ENCODE data around the gene PRC1. TPM values are rescaled to one million over a fixed set of nuclear protein-coding genes. Genes with fewer than 3 reads are reported as not detected.

PRC1 gene
- total RNA-seq, 1 donor from 2014 or later = 284 TPM

- no peak overlapping the region for H3K27ac Mint-ChIP-seq
- no peaks in the 10 kb centered on the region for H4K20me1 ChIP-seq (ENCODE audit: low read depth)
Measured at GRCh38 chr15:90948506-90948905, 45.8 kb downstream of the PRC1 start.

GRCh38 chr15:90947577-90948357 lies 46.6 kb downstream of the PRC1 start:
- H3K4me2 ChIP-seq = no peak overlapping the region
- no peak overlapping the region for H2AFZ ChIP-seq (replicated peaks)
- Mint-ChIP-seq H3K27ac (no peak overlapping the region), H3K27me3 (ENCODE audit: insufficient read depth, low read depth) (peaks cover 12% of the 10 kb centered on the region), H3K9me3 (no peaks in the 10 kb centered on the region), H3K36me3 (peaks cover 30% of the 10 kb centered on the region), H3K4me3 (no peak overlapping the region), H3K4me1 (no peaks in the 10 kb centered on the region)
- H3K36me3 ChIP-seq = no peaks in the 10 kb centered on the region
- no peak for DNase-seq (ENCODE audit: low spot score)
- no peaks in the 10 kb centered on the region for H4K20me1 ChIP-seq (ENCODE audit: low read depth)
- H3K4me3 ChIP-seq = no peak overlapping the region
- H3K4me1 ChIP-seq = no peaks in the 10 kb centered on the region
- H3K9me3 ChIP-seq (ENCODE audit: low read depth) = no peaks in the 10 kb centered on the region
- no peak overlapping the region for H3K27ac ChIP-seq
- H3K79me2 ChIP-seq (ENCODE audit: low read depth) = no peaks in the 10 kb centered on the region
- no peaks in the 10 kb centered on the region for H3F3A ChIP-seq (ENCODE audit: low read depth)
- no peaks in the 10 kb centered on the region for H3K27me3 ChIP-seq
- H3K9ac ChIP-seq = no peak overlapping the region
- TF ChIP-seq CTCF (IDR thresholded peaks at IDR 0.05) (no peak), EZH2phosphoT487 (IDR thresholded peaks at IDR 0.05) (no peak)

More at GRCh38 chr15:90948506-90948905, 45.8 kb downstream of the PRC1 start:
- H3K9me3 ChIP-seq (ENCODE audit: low read depth) = no peaks in the 10 kb centered on the region
- H3K4me3 ChIP-seq = no peak overlapping the region
- TF ChIP-seq EZH2 (IDR thresholded peaks at IDR 0.05) = no peak
- no peak for TF ChIP-seq CTCF (IDR thresholded peaks at IDR 0.05)
- TF ChIP-seq EZH2phosphoT487 (IDR thresholded peaks at IDR 0.05) = no peak
- DNase-seq (ENCODE audit: low spot score) = no peak
- Mint-ChIP-seq H3K36me3 (peaks cover 32% of the 10 kb centered on the region), H3K4me3 (no peak overlapping the region), H3K27me3 (ENCODE audit: insufficient read depth, low read depth) (peaks cover 10% of the 10 kb centered on the region), H3K4me1 (no peaks in the 10 kb centered on the region), H3K9me3 (no peaks in the 10 kb centered on the region)
- no peaks in the 10 kb centered on the region for H3K36me3 ChIP-seq
- no peaks in the 10 kb centered on the region for H3K27me3 ChIP-seq
- no peak overlapping the region for H3K9ac ChIP-seq
- H3K4me1 ChIP-seq = no peaks in the 10 kb centered on the region
- H3F3A ChIP-seq (ENCODE audit: low read depth) = peaks cover 4% of the 10 kb centered on the region
- no peak overlapping the region for H3K4me2 ChIP-seq
- H3K79me2 ChIP-seq (ENCODE audit: low read depth) = no peaks in the 10 kb centered on the region
- no peak overlapping the region for H3K27ac ChIP-seq
- H2AFZ ChIP-seq (replicated peaks) = no peak overlapping the region

- peaks cover 25% of the 10 kb centered on the region for H3K36me3 Mint-ChIP-seq
- no peaks in the 10 kb centered on the region for H3K4me1 Mint-ChIP-seq
- no peaks in the 10 kb centered on the region for H3F3A ChIP-seq (ENCODE audit: low read depth)
- no peak overlapping the region for H2AFZ ChIP-seq (replicated peaks)
- no peak overlapping the region for H3K27ac ChIP-seq
- H4K20me1 ChIP-seq (ENCODE audit: low read depth) = no peaks in the 10 kb centered on the region
- no peaks in the 10 kb centered on the region for H3K4me1 ChIP-seq
- no peaks in the 10 kb centered on the region for H3K9me3 Mint-ChIP-seq
- H3K27me3 Mint-ChIP-seq (ENCODE audit: insufficient read depth, low read depth) = peaks cover 10% of the 10 kb centered on the region
- no peaks in the 10 kb centered on the region for H3K79me2 ChIP-seq (ENCODE audit: low read depth)
- no peaks in the 10 kb centered on the region for H3K36me3 ChIP-seq
- H3K4me3 Mint-ChIP-seq = no peak overlapping the region
- DNase-seq (ENCODE audit: low spot score) = no peak
- no peak overlapping the region for H3K4me3 ChIP-seq
- H3K9me3 ChIP-seq (ENCODE audit: low read depth) = no peaks in the 10 kb centered on the region
- no peak for TF ChIP-seq EZH2 (IDR thresholded peaks at IDR 0.05)
- no peak for TF ChIP-seq CTCF (IDR thresholded peaks at IDR 0.05)
- TF ChIP-seq EZH2phosphoT487 (IDR thresholded peaks at IDR 0.05) = no peak
- no peak overlapping the region for H3K4me2 ChIP-seq
- no peak overlapping the region for H3K9ac ChIP-seq
- no peaks in the 10 kb centered on the region for H3K27me3 ChIP-seq
- no peak overlapping the region for H3K27ac Mint-ChIP-seq
Measured at GRCh38 chr15:90946941-90947576, 47.3 kb downstream of the PRC1 start.

All from neural progenitor cell (in vitro differentiated cells).